GDM1 (cell line): ENCODE measurements around the gene CHPF2.

Experiments used
- DNase-seq: peaks from one replicate; lab custom pipeline; 2025; lab: John Stamatoyannopoulos, UW

Gene CHPF2

GRCh38 chr7:151204383-151205032 is 27.8 kb upstream of the CHPF2 start:
- no peak for DNase-seq

DNA sequence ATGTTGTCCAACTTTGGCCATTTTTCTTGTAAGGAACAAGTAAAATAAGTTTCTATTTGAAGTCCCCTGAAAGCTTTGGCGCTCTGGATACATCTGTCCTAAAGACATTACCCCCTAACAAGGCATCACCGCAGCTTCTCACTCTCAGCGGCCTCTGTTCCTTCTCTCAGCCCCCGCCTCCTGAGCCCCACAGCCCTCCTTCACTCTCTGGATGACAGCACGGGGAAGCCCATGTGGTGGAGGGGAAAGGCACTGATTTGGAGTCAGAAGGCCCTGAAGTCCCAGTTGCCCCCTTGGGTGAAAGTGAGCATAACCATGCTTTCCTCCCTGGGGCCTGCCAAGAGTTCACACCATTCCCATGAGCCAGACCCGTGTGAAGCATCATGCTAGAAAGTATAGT is 26.6 kb upstream of the CHPF2 start:
- no peak for DNase-seq

GRCh38 chr7:151206914-151207313 is 25.4 kb upstream of the CHPF2 start:
- peak; percentile 74 for DNase-seq

DNA sequence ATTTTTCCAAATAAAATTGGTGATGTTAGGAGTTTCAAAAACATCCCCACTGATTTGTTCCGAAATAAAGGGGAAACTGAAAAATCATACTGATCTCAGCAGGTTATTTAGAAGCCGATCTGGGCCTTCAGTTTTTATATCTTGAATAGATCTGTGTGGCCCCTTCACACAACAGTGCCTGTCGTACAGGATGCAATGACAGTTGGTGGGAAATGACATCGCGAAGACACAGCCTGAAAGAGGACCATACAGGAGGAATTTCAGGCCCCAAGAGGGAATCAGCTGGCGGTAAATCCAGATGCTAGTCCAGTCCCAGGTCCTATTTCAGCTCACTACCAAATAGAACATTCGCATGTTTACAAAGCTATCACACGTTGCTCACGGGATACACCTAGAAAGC is 25.0 kb upstream of the CHPF2 start:
- peak; percentile 30 for DNase-seq

DNA sequence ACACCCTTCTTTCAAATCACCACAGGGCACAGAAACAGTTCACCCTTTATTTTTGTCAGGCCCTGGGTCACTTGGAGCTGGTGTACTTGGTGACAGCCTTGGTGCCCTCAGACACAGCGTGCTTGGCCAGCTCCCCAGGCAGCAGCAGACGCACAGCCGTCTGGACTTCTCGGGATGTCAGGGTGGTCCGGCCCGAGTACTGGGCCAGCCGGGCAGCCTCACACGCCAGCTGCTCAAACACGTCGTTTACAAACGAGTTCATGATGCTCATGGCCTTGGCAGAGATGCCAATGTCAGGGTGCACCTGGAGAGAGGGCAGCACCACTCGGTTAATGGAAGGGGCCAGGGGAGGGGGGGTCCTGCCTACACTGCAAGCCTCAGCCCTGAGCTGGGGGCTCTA is 24.5 kb upstream of the CHPF2 start:
- no peak for DNase-seq

DNA sequence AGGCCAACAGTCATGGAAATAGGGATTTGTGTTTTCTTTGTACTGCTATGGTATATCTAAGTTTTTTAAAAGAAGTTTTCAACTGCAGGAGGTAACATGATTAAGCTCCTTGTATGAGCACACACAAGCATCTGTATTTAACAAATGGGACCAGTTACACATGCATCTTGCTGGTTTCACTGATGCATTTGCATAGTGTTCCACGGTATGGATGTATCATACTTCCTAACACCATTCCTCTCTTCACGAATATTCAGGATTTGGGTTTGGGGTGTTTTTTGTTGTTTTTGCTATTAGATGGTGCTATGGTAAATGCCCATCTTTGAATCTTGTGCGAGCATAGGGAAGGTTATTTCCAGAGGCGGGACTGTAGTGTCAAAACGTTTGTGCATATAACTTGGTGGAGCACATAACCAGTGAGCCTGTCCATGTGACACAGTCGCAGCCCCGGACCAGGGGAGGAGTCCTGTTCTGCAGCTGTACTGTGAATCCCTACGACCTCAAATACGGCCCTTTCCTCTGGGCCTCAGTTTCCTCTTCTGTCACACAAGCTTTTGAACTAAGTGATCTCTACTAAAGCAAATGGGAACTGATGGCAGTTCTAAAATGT is 23.9 kb upstream of the CHPF2 start:
- DNase-seq = no peak

GRCh38 chr7:151209588-151209987 is 22.7 kb upstream of the CHPF2 start:
- no peak for DNase-seq

GRCh38 chr7:151210087-151210854 is 22.0 kb upstream of the CHPF2 start, which contains the start of gene H2BK1:
H2BK1 (minus strand) TSS chr7:151210488; CDS start chr7:151210318, 170 bp downstream.
- no peak for DNase-seq

DNA sequence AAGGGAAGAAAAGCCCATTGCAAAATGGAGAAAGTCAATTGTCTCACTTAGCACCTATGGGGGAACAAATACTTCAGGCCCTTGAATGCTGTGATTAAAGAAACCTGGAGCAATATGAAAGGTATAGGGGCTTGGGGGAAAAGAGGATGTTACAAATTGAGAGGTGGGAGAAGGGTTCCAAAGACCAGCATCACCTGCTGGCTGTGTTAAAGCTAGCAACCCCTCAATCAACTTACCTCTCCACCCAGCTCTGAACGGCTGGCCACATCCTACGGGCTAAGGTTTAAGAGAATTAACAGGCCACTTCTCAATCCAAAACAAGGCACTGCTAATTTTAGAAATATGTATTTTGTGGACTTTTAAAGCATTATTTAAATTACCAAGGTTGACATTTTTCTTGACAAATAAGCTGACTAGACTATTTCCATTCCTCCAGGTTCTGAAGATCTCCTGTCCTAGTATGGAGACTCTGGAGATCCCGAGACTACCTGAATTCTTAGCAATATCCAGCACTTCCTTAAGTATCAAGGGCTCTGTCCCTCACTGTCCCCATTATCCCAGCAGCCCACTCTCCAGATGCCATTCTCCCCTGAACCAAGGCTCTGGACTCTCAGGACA is 21.0 kb upstream of the CHPF2 start:
- no peak for DNase-seq

- no peak for DNase-seq
These were observed 19.7 kb upstream of the CHPF2 start for GRCh38 chr7:151212626-151213025.

GRCh38 chr7:151213826-151214225 is 18.5 kb upstream of the CHPF2 start:
- DNase-seq = no peak

DNA sequence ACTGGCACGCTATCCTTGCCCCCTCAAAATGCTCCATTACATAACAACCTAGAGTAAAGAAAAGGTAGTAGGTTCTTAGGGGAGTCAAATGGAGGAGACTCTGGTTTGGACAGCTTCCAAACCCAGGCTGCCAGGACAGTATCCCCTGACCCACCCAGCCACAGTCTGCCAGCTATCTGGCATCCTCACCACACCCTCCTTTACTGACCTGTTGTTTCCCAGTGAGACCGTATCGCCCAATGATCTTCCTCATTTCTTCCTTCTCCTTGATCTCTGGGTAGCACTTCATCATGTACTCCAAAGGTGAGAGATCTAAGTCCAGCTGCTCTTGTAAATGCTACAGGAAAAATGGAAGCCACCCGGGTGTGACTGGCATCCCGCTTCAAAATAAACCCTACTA is 16.9 kb upstream of the CHPF2 start:
- no peak for DNase-seq

GRCh38 chr7:151218170-151218569 is 14.1 kb upstream of the CHPF2 start:
- DNase-seq = no peak

GRCh38 chr7:151223728-151224127 is 8.6 kb upstream of the CHPF2 start:
- DNase-seq = no peak

- no peak for DNase-seq
These were observed 6.3 kb upstream of the CHPF2 start for GRCh38 chr7:151225948-151226510.

DNA sequence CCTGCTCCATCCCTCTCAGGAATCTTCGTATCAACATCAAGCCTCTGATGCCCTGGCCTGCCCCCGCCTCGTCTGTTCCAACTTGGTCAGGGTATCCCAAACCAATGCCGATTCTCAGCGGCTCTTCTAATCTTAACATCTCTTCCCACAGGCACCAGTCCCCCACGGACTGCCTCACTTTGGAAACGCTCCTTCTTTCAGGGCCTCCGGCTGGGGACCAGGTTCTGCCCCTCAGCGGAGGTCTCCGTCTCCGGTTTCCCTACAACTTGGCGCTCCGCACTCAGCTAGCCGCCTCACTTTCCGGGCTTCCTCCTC is 5.8 kb upstream of the CHPF2 start:
- DNase-seq = no peak

GRCh38 chr7:151226875-151227782 is 5.2 kb upstream of the CHPF2 start, which contains the start of gene ABCF2:
ABCF2 (minus strand) TSS chr7:151227205; CDS start chr7:151226458, 747 bp downstream.
- DNase-seq = peak; percentile 96

- DNase-seq = no peak
These were observed 4.0 kb upstream of the CHPF2 start for GRCh38 chr7:151228024-151228866.

DNA sequence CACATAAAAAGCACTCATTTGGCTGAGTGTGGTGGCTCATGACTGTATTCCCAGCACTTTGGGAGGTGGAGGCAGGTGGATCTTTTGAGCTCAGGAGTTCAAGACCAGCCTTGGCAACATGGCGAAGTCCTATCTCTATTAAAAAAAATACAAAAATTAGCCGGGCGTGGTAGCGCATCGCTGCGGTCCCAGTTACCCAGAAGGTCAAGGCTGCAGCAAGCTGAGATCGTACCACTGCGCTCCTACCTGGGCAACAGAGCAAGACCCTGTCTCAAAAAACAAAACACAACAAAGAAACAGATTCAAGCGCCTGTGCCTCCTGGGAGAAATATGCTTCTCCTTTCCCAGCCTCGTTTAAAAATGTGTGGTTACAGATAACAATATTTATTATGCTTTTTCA is 3.0 kb upstream of the CHPF2 start:
- no peak for DNase-seq

DNA sequence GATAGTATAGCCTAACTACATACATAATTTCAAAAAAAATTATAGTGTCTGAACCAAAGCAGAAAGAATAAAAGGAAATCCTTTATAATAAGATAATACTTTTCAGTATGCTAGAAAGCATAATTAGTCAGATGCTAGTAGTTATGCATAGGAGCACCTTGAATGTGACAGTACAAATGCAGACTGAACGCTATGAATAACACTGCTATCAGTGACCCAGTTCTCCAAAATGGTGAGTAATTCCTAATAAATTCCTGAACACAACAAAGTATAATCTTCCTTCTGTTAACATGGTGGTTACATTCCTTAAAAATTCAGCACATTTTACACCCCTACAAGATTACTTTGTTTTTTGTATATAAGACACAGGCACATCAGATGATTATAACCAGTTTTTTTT is 1.2 kb upstream of the CHPF2 start:
- no peak for DNase-seq
